Measurements from ENCODE around the gene PEPD.

- peak; percentile 93 for TF ChIP-seq CTCF (IDR thresholded peaks at IDR 0.05; ENCODE audit: insufficient read depth, low read length)
- no peak for TF ChIP-seq REST (IDR thresholded peaks at IDR 0.05; ENCODE audit: insufficient replicate concordance, low read depth)
Measured at GRCh38 chr19:33430674-33431277, 90.8 kb downstream of the PEPD start.

Data from HL-60 (cell line).